Muscle of leg (tissue), 11 donors: ENCODE measurements around the gene ACSF3. TPM values are rescaled to one million over a fixed set of nuclear protein-coding genes. Genes with fewer than 3 reads are reported as not detected.

Source experiments
- DNase-seq: peaks from one replicate; pipeline ENCODE4 v3.0.0; 2013
- H3K27ac ChIP-seq: one replicate; pipeline ENCODE4 v1.5.1; 2013; ENCODE audit warnings: mild to moderate bottlenecking, low read length, control low read depth
- H3K27me3 ChIP-seq: one replicate; pipeline ENCODE4 v1.6.1; 2013; ENCODE audit warnings: low read length; ENCODE audit not compliant: control insufficient read depth, insufficient read depth
- H3K36me3 ChIP-seq: one replicate; pipeline ENCODE4 v1.6.1; 2013; ENCODE audit warnings: low read length; ENCODE audit not compliant: control insufficient read depth, insufficient read depth
- H3K4me1 ChIP-seq: one replicate; pipeline ENCODE4 v1.6.1; 2013; ENCODE audit warnings: low read length; ENCODE audit not compliant: control insufficient read depth, insufficient read depth
- H3K4me3 ChIP-seq: one replicate; pipeline ENCODE4 v1.5.1; 2013; ENCODE audit warnings: low read length, control low read depth
- H3K9me3 ChIP-seq: replicated peaks from 2 replicates; pipeline ENCODE4 v1.6.1; 2013; ENCODE audit warnings: low read depth, low read length; ENCODE audit not compliant: control insufficient read depth
- WGBS: methylation state at CpG from one replicate; pipeline ENCODE4 v1.1.5; 2013; ENCODE audit warnings: missing lambda C conversion rate; ENCODE audit not compliant: insufficient coverage; 5-methylcytosine and 5-hydroxymethylcytosine counted together
- polyA plus RNA-seq, 8 donors: library from polyadenylated mRNA; unstranded; fragments of 120-200 nt; gene quantifications; one replicate each; pipeline versions ENCODE4 v1.2.1 to v1.2.3, GENCODE V29; 2013; ENCODE audit warnings: inconsistent platforms in 1 of 8, low replicate concordance in 1 of 8; ENCODE audit not compliant: insufficient read length in 8 of 8, insufficient read depth in 1 of 8
- total RNA-seq: library from RNA; stranded (reverse); fragments of 120-200 nt; gene quantifications from one replicate; pipeline ENCODE4 v1.2.4, GENCODE V29; 2013

ACSF3 gene
- total and polyA plus RNA-seq, 9 donors = 13.4 to 18.6 (median 16.7) TPM

GRCh38 chr16:89142474-89143195 lies 49.0 kb downstream of the ACSF3 start:
- H3K4me1 ChIP-seq = no peaks in the 10 kb centered on the region
- no peak overlapping the region for H3K4me3 ChIP-seq
- WGBS = 100% methylated on average over 6 of the region's 13 CpGs
- no peak for DNase-seq
- H3K27me3 ChIP-seq = no peaks in the 10 kb centered on the region
- peaks cover 61% of the 10 kb centered on the region for H3K36me3 ChIP-seq
- H3K9me3 ChIP-seq = no peaks in the 10 kb centered on the region
- no peak overlapping the region for H3K27ac ChIP-seq

GRCh38 chr16:89143201-89143741 lies 49.6 kb downstream of the ACSF3 start:
- no peaks in the 10 kb centered on the region for H3K4me1 ChIP-seq
- H3K9me3 ChIP-seq = no peaks in the 10 kb centered on the region
- no peak for DNase-seq
- WGBS = 94% methylated on average over 13 of the region's 17 CpGs
- no peak overlapping the region for H3K4me3 ChIP-seq
- H3K27ac ChIP-seq = no peak overlapping the region
- H3K36me3 ChIP-seq = peaks cover 63% of the 10 kb centered on the region
- H3K27me3 ChIP-seq = no peaks in the 10 kb centered on the region

GRCh38 chr16:89143911-89144675 lies 50.4 kb downstream of the ACSF3 start:
- WGBS = 84% methylated on average over 16 of the region's 22 CpGs
- Histone ChIP-seq H3K27ac (no peak overlapping the region), H3K4me3 (no peak overlapping the region), H3K9me3 (peaks cover 2% of the 10 kb centered on the region), H3K36me3 (peaks cover 62% of the 10 kb centered on the region), H3K27me3 (no peaks in the 10 kb centered on the region), H3K4me1 (no peaks in the 10 kb centered on the region)
- no peak for DNase-seq

GRCh38 chr16:89144681-89145080 lies 51.0 kb downstream of the ACSF3 start:
- Histone ChIP-seq H3K4me1 (no peaks in the 10 kb centered on the region), H3K27ac (no peak overlapping the region), H3K36me3 (peaks cover 68% of the 10 kb centered on the region), H3K9me3 (peaks cover 7% of the 10 kb centered on the region), H3K27me3 (no peaks in the 10 kb centered on the region), H3K4me3 (no peak overlapping the region)
- 72% methylated on average over 6 of the region's 6 CpGs for WGBS
- DNase-seq = no peak

GRCh38 chr16:89145406-89146161 lies 51.9 kb downstream of the ACSF3 start:
- H3K4me1 ChIP-seq = no peaks in the 10 kb centered on the region
- no peak overlapping the region for H3K27ac ChIP-seq
- peaks cover 7% of the 10 kb centered on the region for H3K9me3 ChIP-seq
- no peak overlapping the region for H3K4me3 ChIP-seq
- H3K27me3 ChIP-seq = no peaks in the 10 kb centered on the region
- DNase-seq = no peak
- WGBS = 91% methylated on average over 18 of the region's 25 CpGs
- H3K36me3 ChIP-seq = peaks cover 68% of the 10 kb centered on the region

- 94% methylated on average over 16 of the region's 21 CpGs for WGBS
- Histone ChIP-seq H3K9me3 (peaks cover 7% of the 10 kb centered on the region), H3K4me3 (no peak overlapping the region), H3K27me3 (no peaks in the 10 kb centered on the region), H3K36me3 (peaks cover 65% of the 10 kb centered on the region), H3K27ac (no peak overlapping the region), H3K4me1 (no peaks in the 10 kb centered on the region)
- no peak for DNase-seq
Measured at GRCh38 chr16:89146211-89147005, 52.8 kb downstream of the ACSF3 start.

GRCh38 chr16:89147085-89147817 lies 53.6 kb downstream of the ACSF3 start:
- H3K27me3 ChIP-seq = no peaks in the 10 kb centered on the region
- H3K4me1 ChIP-seq = no peaks in the 10 kb centered on the region
- no peak overlapping the region for H3K27ac ChIP-seq
- H3K4me3 ChIP-seq = no peak overlapping the region
- WGBS = 74% methylated on average over 4 of the region's 11 CpGs
- H3K9me3 ChIP-seq = peaks cover 7% of the 10 kb centered on the region
- H3K36me3 ChIP-seq = peaks cover 61% of the 10 kb centered on the region
- no peak for DNase-seq

GRCh38 chr16:89149386-89149785 lies 55.7 kb downstream of the ACSF3 start:
- 100% methylated on average over 8 of the region's 9 CpGs for WGBS
- Histone ChIP-seq H3K27ac (no peak overlapping the region), H3K4me1 (no peaks in the 10 kb centered on the region), H3K4me3 (no peak overlapping the region), H3K27me3 (no peaks in the 10 kb centered on the region), H3K9me3 (peaks cover 7% of the 10 kb centered on the region), H3K36me3 (peaks cover 44% of the 10 kb centered on the region)
- no peak for DNase-seq
